Stimulated activated CD4-positive, alpha-beta T cell treated with anti-CD3 and anti-CD28 coated beads, TNF-alpha, amount 100 ng/mL, for 4 hours (primary cell): Measurements from ENCODE around the gene RBBP8NL.
"Not testable (repeated sequence)": the region's sequence is repeated elsewhere in the genome, so short reads cannot be mapped to it uniquely, and the experiment has no call there.

Source experiments
- DNase-seq, 3 experiments: peaks; one replicate each; pipeline ENCODE4 v3.0.0-alpha.2; 2020; ENCODE audit warnings: low read depth in 3 of 3

RBBP8NL gene

DNA sequence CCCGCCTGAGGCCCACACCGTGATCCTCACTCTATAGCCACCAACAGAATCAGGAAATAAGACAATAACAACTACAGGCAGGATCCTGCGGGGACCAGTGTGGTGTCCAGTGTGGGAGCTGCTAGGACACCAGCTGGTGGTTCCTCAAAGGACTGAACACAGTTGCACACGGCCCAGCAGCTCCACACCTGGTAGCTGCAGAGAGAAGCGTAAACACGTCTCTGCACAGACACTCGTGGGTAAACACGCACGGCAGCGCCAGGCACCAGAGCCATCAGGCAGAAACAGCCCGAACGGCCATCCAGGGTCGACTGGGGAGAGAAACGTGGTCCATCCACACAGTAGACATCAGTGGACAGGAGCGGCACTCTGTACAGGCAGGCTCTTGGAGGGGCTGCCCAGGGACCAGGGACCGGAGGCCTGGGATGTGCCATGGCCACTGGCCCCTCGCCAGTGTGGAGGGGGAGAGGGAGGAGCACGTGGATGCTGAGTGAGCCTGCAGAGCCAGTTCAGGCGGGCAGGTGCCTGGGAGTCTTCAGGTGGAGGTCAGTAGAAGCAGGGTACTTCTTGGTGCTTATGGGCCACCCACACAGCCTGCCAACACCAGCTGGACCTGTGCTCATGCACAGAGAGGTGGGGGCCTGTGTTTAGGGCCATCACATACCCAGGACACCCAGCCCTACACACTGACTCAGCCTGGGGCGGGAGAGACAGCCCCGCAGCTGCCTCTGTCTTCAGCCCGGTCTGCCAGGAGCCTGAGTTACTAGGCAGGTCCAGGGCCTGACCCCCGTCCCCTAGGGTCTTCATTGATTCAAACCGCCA, 52.8 kb downstream of the RBBP8NL start:
- no peak for DNase-seq

GRCh38 chr20:62373631-62374179, 53.6 kb downstream of the RBBP8NL start:
- not testable (repeated sequence) for DNase-seq

DNA sequence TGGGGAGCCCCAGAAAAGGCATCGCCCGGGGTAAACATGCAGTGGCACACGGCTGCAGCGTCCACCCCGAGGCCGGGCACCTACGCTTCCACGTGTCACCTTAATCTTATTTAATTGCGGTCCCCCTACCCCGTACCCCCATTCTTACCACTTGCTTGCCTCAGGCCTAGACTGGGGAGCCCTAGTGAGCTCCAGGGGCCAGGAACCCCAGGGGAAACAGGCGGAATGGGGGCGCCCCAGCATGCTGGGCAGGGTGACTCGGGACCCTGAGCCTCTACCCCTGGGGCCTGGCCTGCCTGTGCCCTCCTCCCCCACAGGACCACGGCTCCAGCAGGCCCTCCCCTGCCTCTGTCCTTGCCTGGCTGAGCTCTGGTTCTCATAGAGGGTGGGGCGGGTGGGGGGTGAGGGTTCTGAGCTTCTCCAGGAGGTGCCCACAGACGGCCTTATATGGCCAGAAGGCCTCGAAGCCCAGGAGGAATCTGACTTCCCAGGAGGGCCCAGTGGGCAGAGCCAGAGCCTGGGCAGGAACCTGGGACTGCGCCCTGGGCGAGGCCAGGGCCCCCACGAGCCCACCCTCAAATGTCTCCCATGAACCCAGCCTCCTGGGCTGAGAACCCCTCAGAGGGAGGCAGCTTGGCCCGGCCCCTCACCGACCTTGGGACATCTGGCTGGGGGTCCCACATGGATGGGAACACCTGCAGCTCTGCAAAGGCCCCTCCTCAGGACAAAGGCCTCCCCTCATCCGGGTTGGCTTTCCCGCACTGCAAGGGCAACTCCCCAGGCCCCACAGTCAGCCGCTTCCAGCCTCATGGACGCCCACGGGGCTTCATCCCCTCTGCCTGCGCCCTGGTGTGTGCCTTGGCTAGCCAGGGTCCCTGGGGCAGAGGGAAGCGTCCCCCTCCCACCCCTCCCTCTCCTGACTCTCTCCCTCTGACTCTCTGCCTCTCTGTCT, 55.0 kb downstream of the RBBP8NL start:
- DNase-seq = no peak

DNA sequence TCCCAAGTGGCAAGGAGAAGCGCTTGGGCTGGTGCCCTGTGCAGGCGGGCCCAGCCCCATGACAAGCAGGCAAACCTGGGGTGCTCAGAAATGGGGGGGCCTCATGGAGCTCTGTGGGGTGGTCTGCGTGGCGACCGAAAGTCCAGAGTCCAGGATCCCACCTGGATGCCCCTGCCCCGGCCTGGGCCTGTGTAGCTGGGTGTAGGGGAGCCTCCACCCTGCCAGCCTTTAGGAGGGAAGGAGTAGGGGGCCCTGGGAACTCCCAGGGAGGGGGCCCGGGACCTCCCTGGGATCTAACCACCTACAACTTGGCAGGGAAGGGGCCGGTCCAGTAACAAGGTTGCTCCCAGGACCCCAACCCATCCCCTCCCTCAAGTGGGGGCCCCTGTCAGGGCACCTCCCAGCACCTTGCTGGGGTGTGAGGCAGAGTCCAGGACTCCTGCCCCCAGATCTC, 55.7 kb downstream of the RBBP8NL start:
- DNase-seq = no peak

DNA sequence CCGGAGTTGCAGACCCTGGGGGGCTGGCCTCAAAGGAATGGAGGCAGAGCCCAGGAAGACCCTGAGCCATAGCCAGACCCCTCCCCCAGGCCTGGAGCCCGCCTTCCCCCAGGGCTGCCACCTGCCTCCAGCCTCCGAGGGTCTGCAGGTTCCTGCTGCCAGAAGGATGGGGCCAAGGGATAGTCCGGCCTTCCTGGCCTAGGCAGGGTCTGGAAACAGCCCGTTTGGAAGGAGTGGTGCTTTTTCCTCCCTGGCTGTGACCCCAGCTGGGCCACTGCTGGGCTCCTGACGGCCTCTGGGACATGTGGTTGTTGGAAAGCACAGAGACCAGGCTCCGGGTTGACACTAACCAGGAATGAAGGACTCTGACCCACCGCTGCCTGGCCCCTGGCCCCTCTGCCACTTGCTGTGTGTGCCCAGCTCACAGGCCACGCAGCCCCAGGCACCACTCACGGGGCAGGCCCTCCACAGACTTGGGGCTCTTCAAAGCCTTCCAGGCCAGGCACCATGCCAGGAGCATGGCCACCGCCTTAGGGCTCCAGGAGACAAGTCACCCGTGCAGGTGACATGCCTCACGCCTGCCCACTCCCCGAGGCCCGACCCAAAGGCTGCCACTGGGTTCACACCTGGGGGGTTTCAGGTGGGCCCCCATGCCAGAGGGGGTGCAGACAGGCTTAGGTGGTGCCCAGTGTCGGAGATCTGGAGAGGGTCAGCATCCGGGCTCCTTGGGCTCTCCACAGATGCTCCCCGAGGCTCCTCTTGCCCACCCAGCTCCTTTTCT, 56.3 kb downstream of the RBBP8NL start:
- no peak for DNase-seq

DNA sequence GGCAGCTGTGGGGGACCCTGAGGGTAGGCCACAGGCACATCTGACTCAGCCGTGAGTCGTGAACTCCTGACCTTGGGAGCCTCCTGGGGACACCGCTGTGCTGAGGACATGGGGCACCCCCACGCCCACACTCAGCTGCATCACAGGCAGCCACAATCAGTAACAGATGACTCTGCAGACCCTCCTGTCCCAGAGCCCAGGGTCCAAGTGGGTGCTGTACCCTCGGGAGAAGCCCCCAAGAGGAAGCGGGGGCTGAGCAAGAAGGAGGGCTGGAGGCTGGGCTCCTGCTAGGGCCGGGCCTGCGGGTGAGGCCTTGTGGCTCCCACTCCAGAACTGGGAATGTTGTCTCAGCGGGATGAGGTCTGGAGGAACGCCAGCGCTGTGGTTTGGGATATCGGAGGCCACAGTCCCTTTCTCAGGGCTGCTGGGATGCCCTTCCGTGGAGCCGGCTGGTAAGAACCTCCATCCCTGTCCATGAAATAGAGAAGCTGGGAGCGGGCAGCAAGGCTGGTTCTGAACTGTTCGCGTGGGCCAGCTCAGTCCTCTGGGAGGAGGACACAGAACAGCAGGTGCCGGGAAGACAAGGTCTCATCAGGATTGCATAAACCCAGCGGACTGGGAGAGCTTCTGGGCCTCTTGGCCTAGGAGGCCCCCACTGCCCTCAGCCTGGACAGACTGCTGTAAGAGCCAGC, 57.1 kb downstream of the RBBP8NL start:
- DNase-seq = no peak

DNA sequence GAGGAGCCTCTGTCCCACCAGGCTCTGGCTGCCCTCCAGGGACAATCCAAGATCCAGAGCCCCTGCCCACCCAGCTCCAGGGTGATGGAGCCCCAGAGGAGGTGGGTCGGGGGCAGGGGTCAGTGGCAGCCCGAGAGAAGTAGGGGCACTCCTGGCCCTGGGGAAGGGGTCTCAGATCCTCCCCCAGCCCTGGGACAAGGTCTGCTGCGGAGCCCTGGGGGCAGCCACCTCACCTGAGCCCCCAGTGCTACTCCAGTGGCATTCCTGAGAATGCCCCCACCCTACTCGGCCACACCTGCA, 57.6 kb downstream of the RBBP8NL start:
- no peak for DNase-seq

DNA sequence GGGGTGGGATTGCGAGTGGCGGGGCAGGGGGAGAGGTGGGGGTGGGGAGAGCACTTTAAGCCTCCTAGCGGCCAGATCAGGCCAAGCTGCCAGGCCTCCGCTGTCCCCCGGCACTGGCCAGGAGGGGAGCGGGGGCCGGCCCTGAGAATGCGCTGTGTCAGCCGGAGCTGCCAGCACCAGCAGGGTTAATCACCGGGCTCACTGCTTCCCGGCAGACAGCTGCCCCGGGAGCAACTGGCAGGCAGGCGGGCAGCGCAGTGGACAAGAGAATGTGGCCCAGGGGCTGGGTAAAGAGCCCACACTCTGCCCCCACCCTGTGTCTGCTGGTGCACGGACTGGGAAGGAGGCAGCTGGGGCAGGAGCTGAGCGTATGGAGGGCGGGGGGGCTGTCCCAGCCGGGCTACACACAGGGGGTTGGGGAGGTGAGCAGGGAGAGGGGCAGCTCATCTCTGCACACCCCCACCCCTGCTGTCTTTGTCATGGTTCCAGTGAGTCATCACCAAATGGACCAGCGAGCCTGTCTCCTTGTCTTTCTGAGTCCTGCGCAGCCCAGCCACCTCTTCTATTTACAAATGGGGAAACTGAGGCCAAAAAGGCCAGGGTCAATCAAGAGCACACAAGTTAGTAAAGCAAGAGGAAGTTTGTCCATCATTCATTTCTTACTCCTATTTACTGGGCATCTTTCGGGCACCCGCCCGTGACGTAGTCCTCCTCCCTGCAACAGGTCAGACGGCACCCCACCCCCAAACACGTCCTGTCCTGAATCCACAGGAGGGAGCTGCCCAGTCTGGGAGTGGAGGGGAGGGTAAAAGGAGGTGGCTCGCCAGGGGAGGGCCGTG, 58.1 kb downstream of the RBBP8NL start:
- DNase-seq = no peak

DNA sequence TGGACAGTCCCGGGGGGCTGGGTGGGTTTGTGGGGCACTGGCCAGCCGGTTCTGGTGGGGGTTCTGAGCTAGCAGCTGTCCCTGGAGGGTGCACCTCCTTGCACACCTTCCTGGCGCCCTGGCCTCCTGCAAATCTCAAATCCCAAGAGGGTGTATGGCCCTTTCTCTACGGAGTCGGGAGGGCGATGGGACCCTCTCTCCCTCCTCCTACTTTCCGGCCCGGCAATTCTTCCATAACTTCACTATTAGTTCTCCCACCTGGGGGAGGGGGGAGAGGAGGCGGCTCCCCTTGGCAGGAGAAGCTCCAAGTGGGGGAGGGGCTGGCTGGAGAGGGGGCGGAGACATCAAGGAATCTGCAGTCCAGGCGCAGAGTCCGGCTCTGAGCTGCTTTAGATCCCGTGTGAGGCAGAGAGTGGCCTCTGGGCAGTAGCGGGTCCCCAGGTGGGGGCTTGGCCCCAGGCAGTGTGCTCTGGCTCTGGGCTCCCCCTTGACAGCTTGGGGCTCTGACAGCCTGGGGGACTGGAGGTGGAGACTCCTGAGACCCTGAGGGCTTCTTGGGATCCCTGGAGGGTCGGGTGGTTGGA, 58.9 kb downstream of the RBBP8NL start:
- no peak for DNase-seq

GRCh38 chr20:62367633-62368391, 59.5 kb downstream of the RBBP8NL start:
- DNase-seq = no peak

- no peak for DNase-seq
These were observed 60.2 kb downstream of the RBBP8NL start, which contains the start of gene LAMA5 for GRCh38 chr20:62367136-62367632. Gene LAMA5, minus strand, starts transcription at chr20:62367312. Its CDS starts 67 bp downstream, at chr20:62367245.

GRCh38 chr20:62366370-62367135, 60.8 kb downstream of the RBBP8NL start:
- no peak for DNase-seq

DNA sequence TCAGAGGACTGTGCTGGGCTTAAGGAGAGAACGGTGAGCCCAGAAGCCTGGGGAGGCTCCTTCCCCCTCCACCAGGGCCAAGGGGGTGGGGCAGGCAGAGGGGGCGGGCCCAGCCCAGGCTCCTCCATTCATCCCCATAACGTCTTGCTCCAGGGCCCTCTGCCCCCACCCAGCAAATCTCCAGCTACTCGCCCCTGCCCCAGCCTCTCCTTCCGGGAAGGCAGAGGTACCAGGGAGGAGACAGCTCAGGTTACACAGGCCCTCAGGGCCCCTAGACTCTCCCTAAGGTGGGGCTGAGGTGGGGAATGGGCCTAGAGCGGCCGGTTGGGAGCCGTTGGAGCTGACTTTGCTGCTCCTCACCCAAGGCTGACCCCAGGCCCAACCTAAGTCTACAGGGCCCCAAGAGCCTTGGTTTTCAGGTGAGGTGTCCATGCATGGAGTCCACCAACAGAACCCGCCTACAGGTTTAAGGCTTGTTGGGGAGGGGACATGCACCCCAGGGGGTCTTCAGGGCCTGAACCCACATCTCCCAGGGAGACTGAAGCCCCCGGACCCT, 61.4 kb downstream of the RBBP8NL start:
- no peak for DNase-seq

DNA sequence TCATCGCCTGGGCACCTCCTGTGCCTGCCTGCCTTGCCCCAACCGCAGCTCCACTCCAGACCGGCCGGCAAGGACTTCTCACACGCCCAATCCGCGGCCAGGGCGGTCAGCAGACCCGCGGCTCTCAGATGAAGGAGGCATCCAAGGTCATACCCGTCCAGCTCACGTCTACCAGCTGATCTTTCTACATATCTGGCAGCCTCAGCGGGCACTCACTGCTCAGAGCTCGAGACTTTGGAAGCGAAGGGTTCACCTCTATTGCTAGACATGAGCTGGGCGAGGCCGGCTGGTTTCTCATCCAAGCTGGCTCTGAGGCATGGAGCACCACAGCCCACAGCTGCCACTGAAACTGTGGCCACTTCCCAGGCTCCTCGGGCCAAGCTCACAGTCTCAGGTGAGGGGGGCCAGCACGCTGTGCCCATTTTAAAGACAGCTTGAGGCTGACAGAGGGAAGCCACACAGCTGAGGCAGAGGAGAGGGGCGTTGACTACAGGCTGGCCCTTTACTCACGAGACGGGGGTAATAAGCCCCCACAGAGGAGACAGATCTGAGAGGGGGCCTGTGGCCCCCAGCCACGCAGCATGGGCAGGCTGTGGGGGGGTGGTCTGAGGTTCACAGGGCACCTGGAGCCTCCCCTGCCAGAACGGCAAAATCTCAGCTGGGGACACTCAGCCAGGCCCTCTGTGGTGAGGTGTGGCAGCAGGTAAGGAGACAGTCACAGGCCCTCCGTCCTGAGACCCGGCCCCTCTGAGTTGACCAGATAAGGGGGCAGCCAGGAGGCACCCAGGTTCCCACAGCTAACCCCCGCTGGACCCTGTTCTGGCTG, 62.2 kb downstream of the RBBP8NL start:
- DNase-seq = no peak

DNA sequence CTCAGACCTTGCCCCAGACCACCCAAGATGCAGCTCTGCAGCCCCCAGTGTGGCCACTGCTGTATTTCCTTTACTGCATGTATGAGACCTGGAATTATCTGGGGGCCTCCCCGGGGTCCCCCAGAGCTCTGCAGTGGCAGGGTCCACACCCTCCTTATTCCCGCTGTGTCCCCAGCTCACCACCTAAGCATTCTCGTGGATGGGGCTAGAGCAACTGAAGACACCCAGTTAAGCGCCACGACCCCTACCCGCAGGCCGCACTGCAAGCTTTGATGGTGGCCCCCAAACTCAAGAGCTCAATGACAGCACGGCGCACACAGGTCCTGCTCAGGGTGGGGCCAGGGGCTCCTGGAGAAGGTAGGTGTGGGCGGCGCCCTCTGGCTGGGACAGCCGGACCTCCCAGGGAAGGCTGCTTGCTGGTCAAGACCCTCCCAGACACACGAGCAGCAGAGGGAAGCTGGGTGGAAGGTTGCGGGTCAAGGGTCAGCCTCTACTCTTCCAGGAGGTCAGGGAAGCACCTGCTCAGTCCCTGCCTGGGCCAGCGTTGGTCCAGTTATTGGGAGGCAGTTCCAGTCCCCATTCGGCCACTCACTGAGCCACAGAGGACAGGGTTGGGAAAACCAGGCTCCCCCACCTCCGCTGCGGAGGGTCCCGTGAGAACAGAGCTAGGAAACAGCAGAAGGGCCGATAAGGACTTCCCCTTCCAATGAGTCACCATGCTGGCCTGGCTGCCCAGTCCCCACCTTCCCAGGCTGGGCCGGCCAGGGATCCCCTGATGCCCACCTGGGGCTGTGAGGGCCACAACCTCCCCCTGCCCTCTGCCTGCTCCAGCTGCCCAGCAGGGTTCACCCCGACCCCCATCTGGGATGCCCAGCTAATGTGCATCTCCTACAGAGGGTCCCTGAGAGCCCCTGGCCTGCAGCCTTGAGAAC, 63.2 kb downstream of the RBBP8NL start:
- no peak for DNase-seq
